HepG2 (cell line): ENCODE results near the gene LRRN2.

Experiments used
- BRD4 ChIP-seq: sonication (generic); formaldehyde crosslinking; IDR thresholded peaks from 2 replicates; pipeline ENCODE4 v1.4.0; 2020; ENCODE audit warnings: missing genetic modification reagents
- BRF2 ChIP-seq: sonication (generic); formaldehyde crosslinking; IDR thresholded peaks from 2 replicates; pipeline ENCODE4 v1.8.1; 2022; ENCODE audit warnings: mild to moderate bottlenecking, missing genetic modification reagents
- HIC2 ChIP-seq: sonication (generic); formaldehyde crosslinking; IDR thresholded peaks from 2 replicates; pipeline ENCODE4 v1.9.0; 2022; ENCODE audit warnings: low read depth, missing genetic modification reagents
- MAFG ChIP-seq: sonication (generic); formaldehyde crosslinking; IDR thresholded peaks from 2 replicates; pipeline ENCODE4 v1.5.1; 2020; ENCODE audit warnings: mild to moderate bottlenecking, missing genetic modification reagents
- MXD1 ChIP-seq: sonication (generic); formaldehyde crosslinking; IDR thresholded peaks from 2 replicates; pipeline ENCODE4 v1.4.0; 2020; ENCODE audit warnings: mild to moderate bottlenecking, missing genetic modification reagents
- NR2C2 ChIP-seq: sonication (generic); formaldehyde crosslinking; IDR thresholded peaks from 2 replicates; pipeline ENCODE4 v1.4.0; 2020; ENCODE audit warnings: missing genetic modification reagents, mild to moderate bottlenecking, moderate library complexity, borderline replicate concordance
- RFXANK ChIP-seq: IDR thresholded peaks from 2 replicates; pipeline ENCODE4 v1.6.1; 2016
- ZBTB20 ChIP-seq: sonication (generic); formaldehyde crosslinking; IDR thresholded peaks from 2 replicates; pipeline ENCODE4 v1.8.1; 2023; ENCODE audit warnings: missing genetic modification reagents, low read depth, mild to moderate bottlenecking, borderline replicate concordance
- ZNF513 ChIP-seq: sonication (generic); formaldehyde crosslinking; conservative IDR thresholded peaks from 2 replicates; pipeline ENCODE4 v1.5.0; 2020; ENCODE audit warnings: missing genetic modification reagents
- ZNF7 ChIP-seq: IDR thresholded peaks from 2 replicates; pipeline ENCODE4 v1.6.1; 2016; ENCODE audit warnings: missing biosample characterization, missing genetic modification reagents
- ZNF839 ChIP-seq: sonication (generic); formaldehyde crosslinking; IDR thresholded peaks from 2 replicates; pipeline ENCODE4 v1.4.0; 2020; ENCODE audit warnings: missing genetic modification reagents, mild to moderate bottlenecking, borderline replicate concordance

GRCh38 chr1:204653590-204654340 lies 31.8 kb downstream of the LRRN2 start:
- TF ChIP-seq ZNF513 (CRISPR knock-in tag) (no peak), BRD4 (CRISPR knock-in tag) (no peak), NR2C2 (CRISPR knock-in tag) (no peak), HIC2 (CRISPR knock-in tag) (no peak), ZBTB20 (CRISPR knock-in tag) (no peak), ZNF7 (CRISPR knock-in tag) (no peak), BRF2 (CRISPR knock-in tag) (no peak), MAFG (CRISPR knock-in tag) (no peak), MXD1 (CRISPR knock-in tag) (no peak), RFXANK (no peak), ZNF839 (CRISPR knock-in tag) (no peak)
